ENCODE data around the gene BACH2.

BACH2 gene

DNA sequence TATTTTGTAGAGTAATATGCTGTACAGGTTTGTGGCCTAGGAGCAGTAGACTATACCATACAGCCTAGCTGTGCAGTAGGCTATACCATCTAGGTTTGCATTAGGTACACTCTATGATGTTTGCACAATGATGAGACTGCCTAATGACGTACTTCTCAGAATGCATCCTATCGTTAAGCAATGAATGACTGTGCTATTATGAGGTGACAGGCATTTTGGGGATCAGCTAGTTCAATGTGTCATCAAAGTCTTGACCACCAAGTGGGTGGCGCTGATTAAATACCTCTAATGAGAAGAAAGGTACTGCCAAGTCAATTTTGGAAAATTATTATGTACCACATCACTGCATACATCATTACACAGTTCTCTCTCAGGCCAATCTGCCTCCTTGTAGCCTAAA is 190.2 kb downstream of the BACH2 start:
- H3K27ac ChIP-seq: no peak overlapping the region
- TF ChIP-seq, protein P1, sequence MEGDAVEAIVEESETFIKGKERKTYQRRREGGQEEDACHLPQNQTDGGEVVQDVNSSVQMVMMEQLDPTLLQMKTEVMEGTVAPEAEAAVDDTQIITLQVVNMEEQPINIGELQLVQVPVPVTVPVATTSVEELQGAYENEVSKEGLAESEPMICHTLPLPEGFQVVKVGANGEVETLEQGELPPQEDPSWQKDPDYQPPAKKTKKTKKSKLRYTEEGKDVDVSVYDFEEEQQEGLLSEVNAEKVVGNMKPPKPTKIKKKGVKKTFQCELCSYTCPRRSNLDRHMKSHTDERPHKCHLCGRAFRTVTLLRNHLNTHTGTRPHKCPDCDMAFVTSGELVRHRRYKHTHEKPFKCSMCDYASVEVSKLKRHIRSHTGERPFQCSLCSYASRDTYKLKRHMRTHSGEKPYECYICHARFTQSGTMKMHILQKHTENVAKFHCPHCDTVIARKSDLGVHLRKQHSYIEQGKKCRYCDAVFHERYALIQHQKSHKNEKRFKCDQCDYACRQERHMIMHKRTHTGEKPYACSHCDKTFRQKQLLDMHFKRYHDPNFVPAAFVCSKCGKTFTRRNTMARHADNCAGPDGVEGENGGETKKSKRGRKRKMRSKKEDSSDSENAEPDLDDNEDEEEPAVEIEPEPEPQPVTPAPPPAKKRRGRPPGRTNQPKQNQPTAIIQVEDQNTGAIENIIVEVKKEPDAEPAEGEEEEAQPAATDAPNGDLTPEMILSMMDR (conservative IDR thresholded peaks at IDR 0.05): no peak

DNA sequence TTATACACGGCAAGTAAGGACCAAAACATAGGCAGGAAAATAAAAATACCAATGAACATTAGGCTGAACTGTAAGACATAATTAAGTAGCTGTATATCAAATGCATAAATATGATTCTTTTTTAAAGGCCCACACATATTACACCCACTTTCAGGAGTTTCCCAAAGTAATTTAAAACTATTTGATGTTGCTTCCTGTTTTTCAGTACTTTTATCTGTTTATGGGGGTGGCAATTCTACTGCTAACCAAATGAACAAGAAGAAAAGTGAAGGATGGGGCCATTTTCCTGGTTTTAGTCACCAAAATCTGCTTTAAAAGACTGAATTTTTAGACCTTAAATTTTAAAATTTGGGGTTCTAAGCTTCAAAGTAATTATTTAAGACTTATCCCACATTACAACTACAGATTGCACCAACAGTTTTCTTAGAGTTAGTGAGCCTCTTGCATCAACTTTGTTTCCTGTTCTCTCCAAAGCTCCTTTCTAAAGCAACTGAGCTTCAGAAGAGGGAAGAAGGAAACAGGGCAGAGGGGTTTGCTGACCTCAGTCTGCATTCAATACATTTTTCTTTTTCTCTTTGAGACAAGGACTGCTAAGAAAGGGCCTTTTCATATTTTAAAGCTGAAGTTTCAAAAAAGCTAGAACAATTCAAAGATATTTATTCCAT is 191.0 kb downstream of the BACH2 start:
- H3K27ac ChIP-seq: no peak overlapping the region
- TF ChIP-seq, protein P1 (conservative IDR thresholded peaks at IDR 0.05): no peak

DNA sequence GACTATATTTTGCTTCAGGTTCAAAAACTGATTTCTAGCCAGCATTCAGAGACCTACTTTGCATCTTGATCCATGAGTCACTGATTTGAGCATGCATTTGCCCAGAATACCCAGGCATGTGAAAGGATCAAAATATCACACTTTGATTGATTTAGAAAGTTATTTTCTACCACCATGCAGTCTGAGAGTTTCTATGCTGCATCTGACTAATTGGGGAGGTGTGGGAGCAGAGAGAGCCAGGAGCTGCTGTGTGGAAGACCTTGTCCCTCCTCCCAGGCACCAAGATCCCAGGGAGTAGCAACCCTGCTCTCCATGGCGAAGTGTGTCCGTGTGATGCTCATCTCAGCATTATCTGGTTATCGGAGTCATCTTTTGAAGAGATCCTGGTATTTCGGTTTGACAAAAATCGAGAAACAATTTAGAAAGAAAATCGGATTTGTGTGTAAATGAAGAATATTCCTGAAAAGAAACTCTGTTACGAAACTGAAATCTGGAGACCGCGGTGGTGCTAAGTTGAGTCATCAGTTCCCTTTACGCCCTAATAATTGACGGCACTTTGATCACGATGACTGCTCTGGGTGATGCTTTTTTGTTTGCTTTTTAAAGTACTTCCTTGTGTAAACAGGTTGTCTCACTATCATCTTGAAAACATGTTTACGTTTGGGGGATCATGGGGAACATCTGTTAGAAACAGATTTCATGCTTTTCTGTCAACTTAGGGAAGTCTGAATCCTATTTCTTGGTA is 193.4 kb downstream of the BACH2 start:
- TF ChIP-seq, protein P1 (conservative IDR thresholded peaks at IDR 0.05): no peak
- H3K27ac ChIP-seq: no peak overlapping the region

DNA sequence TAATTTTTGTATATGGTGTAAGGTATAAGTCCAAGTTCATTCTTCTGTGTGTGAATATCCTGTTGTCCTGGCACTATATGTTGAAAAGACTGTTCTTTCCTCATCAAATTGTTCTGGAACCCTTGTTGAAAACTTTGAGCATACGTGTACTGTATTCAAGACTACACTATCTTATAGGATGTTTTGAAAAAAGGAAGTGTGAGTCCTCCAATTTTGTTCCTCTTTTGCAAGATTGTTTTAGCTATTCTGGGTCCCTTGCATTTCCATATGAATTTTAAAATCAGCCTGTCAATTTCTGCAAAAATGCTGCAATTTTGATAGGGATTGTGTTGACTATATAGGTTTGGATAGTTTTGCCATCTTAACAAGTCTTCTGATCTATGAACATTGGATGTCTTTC is 195.2 kb downstream of the BACH2 start:
- TF ChIP-seq, protein P1 (conservative IDR thresholded peaks at IDR 0.05): no peak
- H3K27ac ChIP-seq: no peak overlapping the region

DNA sequence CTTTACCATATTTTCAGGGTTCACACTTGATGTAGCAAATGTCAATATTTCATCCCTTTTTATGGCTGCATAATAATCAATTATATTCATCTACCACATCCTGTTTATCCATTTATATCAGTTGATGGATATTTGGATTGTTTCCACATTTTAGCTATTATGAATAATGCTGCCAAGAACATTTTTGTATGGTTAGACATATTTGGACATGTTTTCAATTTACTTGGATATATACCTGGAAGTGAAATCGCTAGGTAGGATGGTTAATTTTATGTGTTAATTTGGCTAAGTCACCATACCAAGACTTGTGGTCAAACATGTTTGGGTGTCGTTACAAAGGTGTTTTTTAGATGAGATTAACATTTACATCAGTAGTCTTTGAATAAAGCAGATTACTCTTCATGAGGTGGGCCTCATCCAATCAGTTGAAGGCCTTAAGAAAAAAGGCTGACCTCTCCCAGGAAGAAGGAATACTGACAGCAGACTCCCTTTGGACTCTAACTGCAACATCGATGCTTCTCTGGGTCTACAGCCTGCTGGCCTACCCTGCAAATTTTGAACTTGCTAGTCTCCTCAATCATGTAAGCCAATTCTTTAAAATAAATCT is 196.5 kb downstream of the BACH2 start:
- TF ChIP-seq, protein P1 (conservative IDR thresholded peaks at IDR 0.05): no peak
- H3K27ac ChIP-seq: no peak overlapping the region

DNA sequence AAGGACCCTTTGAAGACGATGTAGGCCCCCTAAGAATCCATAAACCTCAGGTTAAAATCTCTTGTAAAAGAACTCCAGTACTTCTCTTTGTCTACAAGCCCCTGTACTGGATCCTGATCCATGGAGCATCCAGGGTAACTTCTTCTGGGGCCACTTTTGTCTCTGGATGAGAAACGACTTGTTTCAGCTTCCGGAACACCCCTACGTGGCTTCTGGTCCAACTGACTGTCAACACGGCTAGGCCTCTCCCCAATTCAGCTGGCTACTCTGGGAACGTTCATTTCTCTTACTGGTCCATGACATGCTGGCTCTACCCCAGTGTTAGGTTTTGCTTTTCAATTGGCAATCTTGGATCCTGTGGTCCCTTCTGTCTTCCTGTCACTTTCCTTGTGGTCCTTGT is 198.0 kb downstream of the BACH2 start:
- TF ChIP-seq, protein P1 (conservative IDR thresholded peaks at IDR 0.05): no peak
- H3K27ac ChIP-seq: no peak overlapping the region

DNA sequence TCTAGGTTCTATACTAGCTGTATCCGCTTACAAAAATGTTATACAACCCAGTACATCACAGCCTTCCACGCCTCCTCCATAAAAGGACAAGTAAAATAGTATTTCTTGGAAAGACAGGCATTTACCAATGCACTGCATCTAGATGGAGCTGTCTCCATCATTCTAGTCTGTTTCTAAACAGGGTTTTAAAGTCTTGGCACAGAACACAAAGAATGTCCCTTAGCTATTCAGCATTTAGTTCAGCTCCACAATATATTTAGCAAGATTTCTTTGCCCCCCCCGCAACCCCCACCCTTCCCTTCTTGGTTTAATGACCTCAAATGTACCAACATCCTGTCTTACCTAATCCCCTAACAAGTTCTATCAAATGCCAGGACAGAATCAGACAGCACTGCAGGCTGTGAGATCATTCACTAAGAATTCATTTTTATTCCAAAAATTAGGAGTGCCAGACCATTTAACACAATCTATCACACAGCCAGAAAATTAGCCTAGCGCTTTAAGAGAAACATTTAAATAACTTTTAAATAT is 198.6 kb downstream of the BACH2 start:
- H3K27ac ChIP-seq: no peak overlapping the region
- TF ChIP-seq, protein P1 (conservative IDR thresholded peaks at IDR 0.05): peak; percentile 70
